Measurements from ENCODE around the gene PPCS. TPM values are rescaled to one million over a fixed set of nuclear protein-coding genes. Genes with fewer than 3 reads are reported as not detected.
"Not testable (repeated sequence)": the region's sequence is repeated elsewhere in the genome, so short reads cannot be mapped to it uniquely, and the experiment has no call there.

The PPCS gene
- total RNA-seq, 1 experiment from 2014 or later: 53.2 TPM

DNA sequence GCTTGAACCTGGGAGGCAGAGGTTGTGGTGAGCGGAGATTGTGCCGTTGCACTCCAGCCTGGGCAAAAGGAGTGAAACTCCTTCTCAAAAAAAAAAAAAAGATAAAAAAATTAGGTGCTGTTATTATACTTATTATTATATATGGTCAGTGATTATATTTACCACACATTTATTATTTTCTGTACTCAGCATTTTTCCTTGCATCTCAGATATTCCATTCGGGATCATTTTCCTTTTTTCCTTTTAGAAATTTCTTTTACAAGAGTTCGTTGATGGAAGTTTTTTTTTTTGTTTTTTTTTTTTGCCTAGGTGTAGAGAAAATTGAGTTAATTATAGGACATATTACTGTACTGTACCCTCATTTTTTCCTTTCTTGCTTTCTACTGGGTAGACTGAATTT, 20.3 kb downstream of the PPCS start:
- Histone ChIP-seq H3K9me2 (ENCODE audit: insufficient read depth) (no peaks in the 10 kb centered on the region), H2AFZ (ENCODE audit: low read depth, low read length, poor library complexity, severe bottlenecking) (no peak overlapping the region), H3K9me3 (ENCODE audit: control insufficient read depth in 1 of 2, insufficient read depth in 1 of 2, low read depth in 1 of 2, low read length in 2 of 2) (no peaks in the 10 kb centered on the region), H3K27me3 (ENCODE audit: insufficient read depth, low read length) (no peaks in the 10 kb centered on the region), H3K4me3 (replicated peaks in 1 of 2; ENCODE audit: low read depth in 1 of 2, low read length in 2 of 2) (no peak overlapping the region), H3K4me1 (ENCODE audit: control insufficient read depth in 1 of 2, insufficient read depth in 2 of 2, low read length in 2 of 2) (peaks cover 0 to 5% of the 10 kb centered on the region in 2 experiments; a peak in 1 of 4 replicates), H4K20me1 (ENCODE audit: insufficient read depth) (no peaks in the 10 kb centered on the region), H3K79me2 (ENCODE audit: insufficient read depth, low read length) (no peaks in the 10 kb centered on the region), H3K4me2 (ENCODE audit: low read length) (no peak overlapping the region), H3K36me3 (ENCODE audit: control insufficient read depth in 1 of 2, insufficient read depth in 2 of 2, low read length in 2 of 2) (no peaks in the 10 kb centered on the region), H3K9ac (ENCODE audit: low read length) (no peak overlapping the region), H3K27ac (ENCODE audit: low read depth, low read length) (no peak overlapping the region)
- POLR2A ChIA-PET: no interaction called here
- no TSS peak for BruUV-seq (replicated peaks)
- no peak for DNase-seq (ENCODE audit: low read depth, low spot score)
- intact Hi-C loops (cut with micrococcal nuclease): no loop called here
- no peak for ATAC-seq
- TF ChIP-seq REST (IDR thresholded peaks at IDR 0.05; ENCODE audit: low read depth) (no peak), CTCF (IDR thresholded peaks at IDR 0.05 in 2 of 3, conservative IDR thresholded peaks at IDR 0.05 in 1 of 3; ENCODE audit: borderline replicate concordance in 1 of 3, insufficient read depth in 1 of 3, low read depth in 2 of 3, low read length in 2 of 3) (no peak), EGR1 (IDR thresholded peaks at IDR 0.05; ENCODE audit: low read depth) (no peak), EZH2phosphoT487 (IDR thresholded peaks at IDR 0.05; ENCODE audit: borderline replicate concordance) (no peak), TCF7L2 (IDR thresholded peaks at IDR 0.05; ENCODE audit: borderline replicate concordance, extremely low read depth, insufficient read depth, insufficient read length) (no peak), EZH2 (IDR thresholded peaks at IDR 0.05) (no peak), FOSL1 (IDR thresholded peaks at IDR 0.05; ENCODE audit: low read depth) (no peak), RAD21 (IDR thresholded peaks at IDR 0.05; ENCODE audit: low read depth) (no peak)
- TF ChIP-seq, protein P1, sequence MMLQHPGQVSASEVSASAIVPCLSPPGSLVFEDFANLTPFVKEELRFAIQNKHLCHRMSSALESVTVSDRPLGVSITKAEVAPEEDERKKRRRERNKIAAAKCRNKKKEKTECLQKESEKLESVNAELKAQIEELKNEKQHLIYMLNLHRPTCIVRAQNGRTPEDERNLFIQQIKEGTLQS (IDR thresholded peaks at IDR 0.05): no peak
- TF ChIP-seq, protein P2, sequence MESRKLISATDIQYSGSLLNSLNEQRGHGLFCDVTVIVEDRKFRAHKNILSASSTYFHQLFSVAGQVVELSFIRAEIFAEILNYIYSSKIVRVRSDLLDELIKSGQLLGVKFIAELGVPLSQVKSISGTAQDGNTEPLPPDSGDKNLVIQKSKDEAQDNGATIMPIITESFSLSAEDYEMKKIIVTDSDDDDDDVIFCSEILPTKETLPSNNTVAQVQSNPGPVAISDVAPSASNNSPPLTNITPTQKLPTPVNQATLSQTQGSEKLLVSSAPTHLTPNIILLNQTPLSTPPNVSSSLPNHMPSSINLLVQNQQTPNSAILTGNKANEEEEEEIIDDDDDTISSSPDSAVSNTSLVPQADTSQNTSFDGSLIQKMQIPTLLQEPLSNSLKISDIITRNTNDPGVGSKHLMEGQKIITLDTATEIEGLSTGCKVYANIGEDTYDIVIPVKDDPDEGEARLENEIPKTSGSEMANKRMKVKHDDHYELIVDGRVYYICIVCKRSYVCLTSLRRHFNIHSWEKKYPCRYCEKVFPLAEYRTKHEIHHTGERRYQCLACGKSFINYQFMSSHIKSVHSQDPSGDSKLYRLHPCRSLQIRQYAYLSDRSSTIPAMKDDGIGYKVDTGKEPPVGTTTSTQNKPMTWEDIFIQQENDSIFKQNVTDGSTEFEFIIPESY (IDR thresholded peaks at IDR 0.05; ENCODE audit: extremely low read depth, insufficient replicate concordance, low read length): no peak
- CTCF ChIA-PET: no interaction called here
- RAD21 ChIA-PET (ENCODE audit: low non-redundant PET in 1 of 2, low total read pairs in 2 of 2, uncharacterized antibody in 2 of 2, unreplicated experiment in 2 of 2): no interaction called here

GRCh38 chr1:42477354-42477753, 21.0 kb downstream of the PPCS start:
- H3K27ac ChIP-seq (ENCODE audit: low read depth, low read length); H3K36me3 ChIP-seq (ENCODE audit: control insufficient read depth in 1 of 2, insufficient read depth in 2 of 2, low read length in 2 of 2); CTCF ChIA-PET; H3K4me3 ChIP-seq (replicated peaks in 1 of 2; ENCODE audit: low read depth in 1 of 2, low read length in 2 of 2); H3K4me1 ChIP-seq (ENCODE audit: control insufficient read depth in 1 of 2, insufficient read depth in 2 of 2, low read length in 2 of 2); H3K9ac ChIP-seq (ENCODE audit: low read length); BruUV-seq (replicated peaks); H3K9me2 ChIP-seq (ENCODE audit: insufficient read depth); intact Hi-C loops (cut with micrococcal nuclease); H4K20me1 ChIP-seq (ENCODE audit: insufficient read depth); RAD21 ChIA-PET (ENCODE audit: low non-redundant PET in 1 of 2, low total read pairs in 2 of 2, uncharacterized antibody in 2 of 2, unreplicated experiment in 2 of 2); ATAC-seq; H2AFZ ChIP-seq (ENCODE audit: low read depth, low read length, poor library complexity, severe bottlenecking); H3K79me2 ChIP-seq (ENCODE audit: insufficient read depth, low read length); DNase-seq (ENCODE audit: low read depth, low spot score); H3K27me3 ChIP-seq (ENCODE audit: insufficient read depth, low read length); H3K9me3 ChIP-seq (ENCODE audit: control insufficient read depth in 1 of 2, insufficient read depth in 1 of 2, low read depth in 1 of 2, low read length in 2 of 2); POLR2A ChIA-PET; H3K4me2 ChIP-seq (ENCODE audit: low read length): not testable (repeated sequence)

Measured in HCT116 (cell line).